Amniotic epithelial cell (primary cell): Measurements from ENCODE around the gene CGB3.
A peak's percentile ranks its signal among the peaks of the same experiment; 100 is the strongest.

ENCODE experiments used
- DNase-seq: peaks from one replicate; pipeline ENCODE4 v3.0.0-alpha.2; 2010; ENCODE audit warnings: low read depth

Gene CGB3

GRCh38 chr19:49016067-49016839 is 7.9 kb downstream of the CGB3 start:
- DNase-seq, result no peak

- DNase-seq, result no peak
Observed at GRCh38 chr19:49014870-49015255, 9.3 kb downstream of the CGB3 start.

- DNase-seq, result no peak
Observed at GRCh38 chr19:49014123-49014869, 9.8 kb downstream of the CGB3 start.

- no peak for DNase-seq
Observed at GRCh38 chr19:49011194-49011593, 12.9 kb downstream of the CGB3 start.

DNA sequence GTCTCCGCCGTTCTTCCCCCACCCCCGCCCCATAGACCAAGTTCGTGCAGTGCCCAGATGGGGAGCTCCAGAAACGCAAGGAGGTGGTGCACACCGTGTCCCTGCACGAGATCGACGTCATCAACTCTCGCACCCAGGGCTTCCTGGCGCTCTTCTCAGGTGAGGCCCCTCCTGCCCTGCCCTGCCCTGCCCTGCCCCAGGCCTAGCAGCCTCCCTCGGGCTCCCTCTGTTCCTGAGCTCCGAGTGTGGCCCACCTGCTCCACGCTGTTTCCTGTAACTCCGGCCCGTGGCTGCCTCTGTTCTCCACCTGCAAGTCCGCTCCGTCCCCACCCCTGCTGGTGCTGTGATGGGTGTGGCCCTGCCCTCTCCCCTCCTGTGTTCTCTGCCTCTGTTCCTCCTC is 13.7 kb downstream of the CGB3 start:
- no peak for DNase-seq

DNA sequence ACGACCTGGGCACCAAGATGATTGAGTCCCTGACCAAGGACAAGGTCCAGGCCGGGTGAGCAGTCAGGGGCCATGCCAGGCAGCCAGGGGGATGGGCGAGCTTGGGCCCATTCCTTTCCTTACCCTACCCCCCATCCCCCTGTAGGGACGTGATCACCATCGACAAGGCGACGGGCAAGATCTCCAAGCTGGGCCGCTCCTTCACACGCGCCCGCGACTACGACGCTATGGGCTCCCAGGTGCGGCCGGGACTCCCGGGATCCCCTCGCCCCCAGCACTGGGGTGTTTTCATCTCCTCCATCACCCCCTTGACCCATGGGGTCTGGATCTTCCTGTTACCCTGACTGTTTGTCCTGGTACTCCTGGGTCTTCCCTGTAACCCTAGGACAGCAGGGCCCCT is 14.3 kb downstream of the CGB3 start:
- no peak for DNase-seq

GRCh38 chr19:49006905-49007304 is 17.2 kb downstream of the CGB3 start:
- DNase-seq, result no peak

- DNase-seq, result no peak
Observed at GRCh38 chr19:49004964-49005614, 19.0 kb downstream of the CGB3 start.

DNA sequence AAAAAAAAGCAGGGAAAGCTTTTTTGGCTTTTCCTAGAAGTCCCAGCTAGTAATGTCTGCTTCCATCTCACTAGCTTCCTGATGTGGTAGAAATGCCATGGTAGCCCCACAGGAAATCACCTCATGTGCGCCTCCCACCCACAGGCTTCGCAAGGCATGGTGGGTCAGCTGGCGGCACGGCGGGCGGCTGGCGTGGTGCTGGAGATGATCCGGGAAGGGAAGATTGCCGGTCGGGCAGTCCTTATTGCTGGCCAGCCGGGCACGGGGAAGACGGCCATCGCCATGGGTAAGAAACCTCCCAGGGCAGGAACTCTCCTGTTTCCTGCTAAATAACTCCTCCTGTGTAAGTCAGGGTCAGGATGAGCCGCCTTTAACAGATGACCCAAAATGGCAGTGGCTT is 20.0 kb downstream of the CGB3 start:
- DNase-seq, result no peak

DNA sequence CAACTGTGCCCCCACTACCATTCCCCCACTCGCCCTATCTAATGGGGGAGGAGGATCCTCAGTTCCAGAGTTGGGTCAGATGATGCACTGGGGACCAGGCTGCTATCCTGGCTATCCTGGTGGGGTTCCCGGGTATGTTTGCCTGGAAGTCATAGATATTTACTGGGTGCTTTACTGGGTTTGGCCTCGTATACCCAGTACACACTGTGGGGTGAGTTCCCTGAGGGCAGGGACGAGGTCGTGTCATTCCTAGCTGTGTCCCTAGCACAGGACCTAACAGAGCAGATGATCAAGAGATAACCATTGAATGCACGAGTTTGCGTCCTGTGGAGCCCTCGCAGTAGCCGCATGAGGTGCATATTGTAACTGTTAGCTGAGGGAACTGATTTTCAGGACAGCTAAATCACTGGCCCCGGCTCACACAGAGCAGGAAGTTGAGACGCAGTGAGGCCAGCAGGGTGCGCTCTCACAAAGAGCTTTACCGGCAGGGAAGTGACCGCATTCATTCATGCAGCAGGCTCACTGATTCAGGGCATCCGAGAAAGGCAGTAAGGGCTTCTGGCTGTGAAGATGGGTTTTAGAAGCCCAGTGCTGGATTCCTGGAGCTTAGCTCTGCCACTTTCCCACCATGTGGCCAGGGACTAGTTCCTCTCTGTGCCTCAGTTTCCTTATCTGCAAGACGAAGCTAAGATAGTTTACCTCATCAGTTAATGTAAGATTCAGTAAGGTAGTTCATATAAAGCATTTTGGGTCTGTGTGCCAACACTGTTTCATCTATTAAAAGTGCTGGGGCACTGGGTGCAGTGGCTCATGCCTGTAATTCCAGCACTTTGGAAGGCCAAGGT is 24.4 kb downstream of the CGB3 start:
- DNase-seq, result peak; percentile 63

DNA sequence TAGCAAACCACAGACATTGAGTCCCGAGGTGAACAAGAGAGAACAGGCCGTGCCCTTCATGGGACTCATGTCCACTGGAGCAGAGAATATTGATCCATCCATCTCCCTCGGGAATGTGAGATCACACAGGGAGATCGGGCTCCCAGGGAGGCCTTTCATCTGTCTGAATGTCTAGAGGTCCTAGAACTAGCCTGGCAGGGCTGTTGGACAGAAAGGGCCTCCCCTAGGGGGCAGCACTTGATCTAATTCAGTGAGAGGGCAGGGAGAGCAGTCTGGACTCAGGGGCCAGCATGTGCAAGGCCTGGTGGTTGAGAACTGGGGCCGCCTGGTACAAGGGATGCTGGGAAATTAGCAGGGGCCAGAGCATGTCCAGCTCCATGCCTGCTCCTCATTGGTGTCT is 26.2 kb downstream of the CGB3 start:
- DNase-seq, result peak; percentile 70

DNA sequence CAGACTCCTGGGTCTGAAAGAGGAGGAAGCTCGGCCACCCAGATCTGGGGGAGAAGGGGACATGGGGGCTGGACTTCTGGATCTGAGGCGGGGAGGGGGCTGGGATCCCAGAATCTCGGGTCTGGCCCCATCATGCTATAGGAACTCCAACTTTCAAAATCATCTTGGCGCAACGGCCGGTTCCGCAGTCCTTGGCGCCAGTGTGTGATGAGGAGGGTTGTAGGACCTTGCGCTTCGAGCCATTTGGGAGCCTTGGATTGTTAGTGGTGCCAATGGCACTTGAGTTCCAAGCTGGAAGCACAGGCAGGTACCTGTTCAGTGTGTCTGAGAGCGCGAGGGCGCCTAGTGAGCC is 30.1 kb downstream of the CGB3 start:
- no peak for DNase-seq

DNA sequence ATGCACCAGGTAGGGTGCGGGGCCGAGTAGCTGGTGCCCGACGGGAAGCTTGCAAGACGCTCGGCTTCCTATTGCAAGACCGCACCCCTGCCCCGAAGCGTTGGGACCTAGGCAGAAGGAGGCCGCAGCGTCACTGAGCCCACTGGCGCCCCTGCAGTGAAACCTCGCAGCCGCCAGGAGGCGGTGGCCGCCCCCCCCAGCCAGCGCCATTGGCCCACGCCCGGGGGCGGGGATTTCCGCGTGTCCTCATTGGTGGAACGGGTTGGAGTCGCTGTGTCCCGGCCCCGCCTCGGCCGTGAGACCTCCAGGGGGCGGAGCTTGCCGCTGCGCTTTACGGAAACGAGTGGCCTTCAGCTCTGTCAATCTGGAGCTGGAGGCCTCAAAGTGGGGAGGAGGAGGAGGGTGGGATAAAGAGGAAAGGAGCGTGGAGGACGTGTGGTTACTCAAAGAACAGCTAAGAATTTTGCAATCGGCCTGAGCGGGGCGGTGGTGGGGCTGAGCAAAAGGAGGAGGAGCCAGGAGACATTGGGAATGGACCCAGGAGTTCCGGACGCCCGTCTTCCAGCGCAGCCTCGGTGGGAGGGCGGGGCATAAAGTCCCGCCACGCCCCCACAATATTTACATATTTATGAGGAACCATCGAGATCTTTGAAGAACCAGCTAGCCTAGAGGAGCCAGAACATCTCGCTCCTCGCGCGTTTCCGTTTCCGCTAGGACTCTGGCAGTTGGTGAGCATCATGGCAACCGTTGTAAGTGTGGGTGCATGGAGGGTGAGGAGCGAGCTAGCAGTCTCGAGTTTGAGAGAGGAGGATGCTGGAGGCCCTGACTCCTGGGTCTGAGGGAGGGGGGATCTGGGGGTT is 30.7 kb downstream of the CGB3 start, which contains the start of the genes GYS1 and RUVBL2:
GYS1 (minus strand) TSS at position 135 of the 860 bp plus-strand sequence. CDS start 197 bp downstream, outside the sequence.
RUVBL2 (plus strand) TSS at position 713 of the 860 bp plus-strand sequence; CDS start at position 738, 25 bp downstream.
- DNase-seq, result peak; percentile 99

DNA sequence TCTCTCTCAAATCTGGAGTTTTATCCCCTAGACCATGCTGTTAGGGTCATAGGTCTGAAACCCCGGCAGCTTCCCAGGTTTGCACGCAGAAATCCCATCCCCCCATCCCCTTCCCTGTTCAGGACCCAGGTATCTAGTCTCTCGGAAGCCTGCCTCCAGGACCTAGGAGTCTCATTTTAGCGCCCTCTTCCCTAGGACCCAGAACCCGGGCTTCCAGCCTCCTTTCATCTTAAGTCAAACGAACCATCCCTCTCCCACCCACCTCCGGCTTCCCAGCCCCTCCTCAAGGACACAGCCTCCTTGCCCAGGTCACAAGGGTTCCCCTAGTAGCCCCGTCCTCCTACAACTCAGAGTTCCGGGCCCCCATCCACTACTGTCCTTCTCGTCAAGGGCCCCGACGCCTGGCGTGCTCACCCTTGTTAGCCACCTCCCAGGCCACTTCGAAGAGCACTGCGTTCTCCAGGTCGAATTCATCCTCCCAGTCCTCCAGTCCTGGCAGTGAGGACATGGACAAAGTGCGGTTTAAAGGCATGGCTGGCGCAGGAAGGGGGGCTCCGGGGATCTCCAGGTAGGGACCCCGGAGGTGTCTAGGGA is 31.5 kb downstream of the CGB3 start:
- DNase-seq, result no peak

DNA sequence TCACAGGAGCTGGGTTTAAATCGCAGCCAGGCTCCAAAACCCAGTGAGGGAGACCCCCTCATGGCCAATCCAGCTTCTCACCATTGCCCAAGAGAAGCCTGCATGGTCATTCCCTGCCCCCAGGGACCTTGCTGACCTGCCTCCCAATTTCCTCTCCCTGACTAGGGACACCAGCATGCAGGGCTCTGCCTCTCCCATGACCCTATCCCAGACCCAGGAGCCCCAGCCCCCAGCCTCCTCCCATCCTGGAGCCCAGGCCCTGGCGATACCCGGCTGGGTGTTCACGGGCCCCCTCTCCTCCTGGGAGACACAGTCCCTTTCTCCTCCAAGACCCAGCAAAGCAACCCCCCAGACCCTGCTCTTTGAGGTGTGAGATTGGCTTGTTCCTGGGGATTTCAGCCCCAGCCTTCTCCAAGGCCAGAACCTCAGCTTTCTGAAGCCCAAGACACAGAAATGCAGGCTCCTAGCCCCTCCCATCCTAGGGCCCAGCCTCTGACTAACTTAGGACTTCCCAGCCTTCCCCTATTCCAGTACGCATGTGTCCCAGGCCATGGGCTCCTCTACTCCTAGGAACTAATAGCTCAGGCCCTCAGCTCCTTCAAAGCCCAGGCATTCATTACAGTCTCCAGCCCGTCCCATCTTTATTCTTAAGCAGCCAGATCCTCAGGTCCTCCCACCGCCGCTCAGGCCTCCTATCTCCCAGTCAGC is 32.1 kb downstream of the CGB3 start:
- DNase-seq, result peak; percentile 82

GRCh38 chr19:48991011-48991609 is 33.0 kb downstream of the CGB3 start:
- DNase-seq, result no peak

DNA sequence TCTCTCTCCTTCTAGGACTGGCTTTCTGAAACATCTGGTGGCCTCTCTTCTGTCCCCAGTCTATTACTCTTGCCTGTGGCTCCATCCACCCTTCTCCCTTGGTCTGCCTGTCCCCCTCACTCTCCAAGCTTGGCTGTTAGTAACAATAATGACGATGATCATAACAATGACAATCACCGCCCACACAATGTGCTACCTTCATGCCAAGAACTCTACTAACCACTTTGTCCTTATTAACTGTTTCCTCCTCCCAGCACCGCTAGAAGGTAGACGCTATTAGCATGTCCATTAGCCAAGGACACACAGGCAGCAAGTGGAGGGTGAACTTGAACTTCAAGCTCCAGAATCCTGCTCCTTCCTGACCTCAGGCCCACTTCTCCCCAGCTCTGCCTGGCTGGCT is 33.7 kb downstream of the CGB3 start:
- DNase-seq, result no peak

DNA sequence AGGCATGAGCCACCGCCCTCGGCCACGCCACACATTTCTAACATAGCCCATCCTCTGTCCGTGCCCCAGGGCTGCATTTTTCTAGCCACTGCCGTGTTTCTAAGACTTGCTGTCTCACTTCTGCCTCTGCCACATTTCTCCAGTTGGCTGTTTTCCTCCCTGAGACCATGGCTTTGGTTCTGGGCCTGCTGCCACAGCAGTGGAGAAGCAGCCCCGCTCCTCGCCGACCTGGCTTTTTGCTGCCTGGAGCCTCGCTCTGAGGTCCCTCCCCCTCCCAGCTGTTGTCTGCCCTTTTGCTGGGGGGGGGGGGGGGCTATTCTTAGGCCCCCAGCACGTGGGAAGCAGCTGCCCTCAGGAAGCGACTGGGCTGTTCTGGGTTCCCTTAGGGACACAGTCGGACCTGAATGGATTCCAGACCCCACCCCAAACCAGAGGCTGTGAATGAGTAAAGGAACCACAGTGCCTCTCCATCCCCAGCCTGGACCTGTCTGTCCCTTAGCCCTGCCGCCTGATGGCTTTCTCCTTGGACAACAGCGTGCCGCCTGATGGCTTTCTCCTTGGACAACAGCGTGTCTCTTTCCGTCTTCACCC is 34.3 kb downstream of the CGB3 start:
- DNase-seq, result no peak

GRCh38 chr19:48988860-48989259 is 35.3 kb downstream of the CGB3 start:
- no peak for DNase-seq
